ENCODE results near the gene ACRBP. TPM values are rescaled to one million over a fixed set of nuclear protein-coding genes. Genes with fewer than 3 reads are reported as not detected.

The ACRBP gene
- total and polyA plus RNA-seq, 2 experiments from 2014 or later, result not detected

GRCh38 chr12:6608592-6609281 is 38.5 kb downstream of the ACRBP start:
- no peak overlapping the region for H3K4me3 ChIP-seq
- no peak overlapping the region for H3K9ac ChIP-seq
- H3F3A ChIP-seq (ENCODE audit: insufficient read depth), result peaks cover 44% of the 10 kb centered on the region
- H3K36me3 ChIP-seq (ENCODE audit: low read depth), result no peaks in the 10 kb centered on the region
- H2AFZ ChIP-seq, result no peak overlapping the region
- no peaks in the 10 kb centered on the region for H3K27me3 ChIP-seq (replicated peaks; ENCODE audit: insufficient read depth)
- H3K9me3 ChIP-seq (ENCODE audit: low read depth), result no peaks in the 10 kb centered on the region
- TF ChIP-seq EZH2 (IDR thresholded peaks at IDR 0.05; ENCODE audit: insufficient read depth, poor library complexity, severe bottlenecking), result no peak
- no peak for TF ChIP-seq EZH2phosphoT487 (IDR thresholded peaks at IDR 0.05; ENCODE audit: insufficient read depth, low read depth)
- H3K4me2 ChIP-seq (ENCODE audit: unreplicated experiment), result no peak overlapping the region
- H4K20me1 ChIP-seq (ENCODE audit: insufficient read depth), result no peaks in the 10 kb centered on the region
- in situ Hi-C loops (cut with MboI), result no loop called here
- H3K79me2 ChIP-seq (ENCODE audit: insufficient read depth), result peaks cover 26% of the 10 kb centered on the region
- H3K4me1 ChIP-seq (ENCODE audit: insufficient read depth), result peaks cover 30% of the 10 kb centered on the region
- no peaks in the 10 kb centered on the region for H3K9me2 ChIP-seq (ENCODE audit: insufficient read depth)
- 56 to 66% methylated on average over 8 of the region's 8 CpGs for WGBS, 2 experiments (ENCODE audit: low coverage in 1 of 2, low lambda C conversion rate in 2 of 2, missing lambda C conversion rate in 2 of 2)
- no peak overlapping the region for H3K27ac ChIP-seq
- DNase-seq, result peak; percentile 41

- no peaks in the 10 kb centered on the region for H3K36me3 ChIP-seq (ENCODE audit: low read depth)
- TF ChIP-seq EZH2phosphoT487 (IDR thresholded peaks at IDR 0.05; ENCODE audit: insufficient read depth, low read depth), result no peak
- no peak for TF ChIP-seq EZH2 (IDR thresholded peaks at IDR 0.05; ENCODE audit: insufficient read depth, poor library complexity, severe bottlenecking)
- peak; percentile 65 for DNase-seq
- peaks cover 47% of the 10 kb centered on the region for H3F3A ChIP-seq (ENCODE audit: insufficient read depth)
- peaks cover 34% of the 10 kb centered on the region for H3K79me2 ChIP-seq (ENCODE audit: insufficient read depth)
- H3K4me3 ChIP-seq, result no peak overlapping the region
- in situ Hi-C loops (cut with MboI), result no loop called here
- no peaks in the 10 kb centered on the region for H4K20me1 ChIP-seq (ENCODE audit: insufficient read depth)
- H3K4me2 ChIP-seq (ENCODE audit: unreplicated experiment), result peak overlapping the region; percentile 30
- H3K27me3 ChIP-seq (replicated peaks; ENCODE audit: insufficient read depth), result no peaks in the 10 kb centered on the region
- H3K4me1 ChIP-seq (ENCODE audit: insufficient read depth), result peaks cover 32% of the 10 kb centered on the region
- peak overlapping the region; percentile 40 for H3K27ac ChIP-seq
- H3K9ac ChIP-seq, result no peak overlapping the region
- H3K9me2 ChIP-seq (ENCODE audit: insufficient read depth), result no peaks in the 10 kb centered on the region
- 0 out of 2 replicates have a peak overlapping the region, but pooled peaks have one; percentile 17 for H2AFZ ChIP-seq
- WGBS, 2 experiments (ENCODE audit: low coverage in 1 of 2, low lambda C conversion rate in 2 of 2, missing lambda C conversion rate in 2 of 2), result 15 to 20% methylated on average over 5 to 8 of the region's 8 CpGs
- H3K9me3 ChIP-seq (ENCODE audit: low read depth), result no peaks in the 10 kb centered on the region
Observed at GRCh38 chr12:6607751-6608591, 39.3 kb downstream of the ACRBP start.

GRCh38 chr12:6606331-6607131 is 40.7 kb downstream of the ACRBP start:
- peak overlapping the region; percentile 61 for H3K27ac ChIP-seq
- WGBS, 2 experiments (ENCODE audit: low coverage in 1 of 2, low lambda C conversion rate in 2 of 2, missing lambda C conversion rate in 2 of 2), result 1% methylated on average over 21 to 61 of the region's 70 CpGs

More at GRCh38 chr12:6606331-6607131, 40.7 kb downstream of the ACRBP start:
- H4K20me1 ChIP-seq (ENCODE audit: insufficient read depth), result no peaks in the 10 kb centered on the region
- peak overlapping the region; percentile 84 for H3K9ac ChIP-seq
- no peaks in the 10 kb centered on the region for H3K9me2 ChIP-seq (ENCODE audit: insufficient read depth)
- peaks cover 48% of the 10 kb centered on the region for H3K79me2 ChIP-seq (ENCODE audit: insufficient read depth)
- H3K27me3 ChIP-seq (replicated peaks; ENCODE audit: insufficient read depth), result no peaks in the 10 kb centered on the region
- H3K4me2 ChIP-seq (ENCODE audit: unreplicated experiment), result peak overlapping the region; percentile 84
- in situ Hi-C loops (cut with MboI), result no loop called here
- no peaks in the 10 kb centered on the region for H3K9me3 ChIP-seq (ENCODE audit: low read depth)
- peak overlapping the region; percentile 50 for H2AFZ ChIP-seq
- peak overlapping the region; percentile 91 for H3K4me3 ChIP-seq
- peaks cover 10% of the 10 kb centered on the region for H3K36me3 ChIP-seq (ENCODE audit: low read depth)
- DNase-seq, result peak; percentile 76
- peaks cover 40% of the 10 kb centered on the region for H3F3A ChIP-seq (ENCODE audit: insufficient read depth)
- peaks cover 33% of the 10 kb centered on the region for H3K4me1 ChIP-seq (ENCODE audit: insufficient read depth)
- TF ChIP-seq EZH2 (IDR thresholded peaks at IDR 0.05; ENCODE audit: insufficient read depth, poor library complexity, severe bottlenecking), result no peak
- no peak for TF ChIP-seq EZH2phosphoT487 (IDR thresholded peaks at IDR 0.05; ENCODE audit: insufficient read depth, low read depth)
